Uterus (tissue), 4 donors: Measurements from ENCODE around the gene INPP5K. TPM values are rescaled to one million over a fixed set of nuclear protein-coding genes. Genes with fewer than 3 reads are reported as not detected.

Experiments used
- DNase-seq, 2 donors: peaks; one replicate each; pipeline ENCODE4 v3.0.0-alpha.2; 2019 to 2020
- H3K27ac ChIP-seq, 2 donors: fragments of 200-600 bp; sonication (generic); 1 replicate in 1 of 2; 2 replicates in 1 of 2; pipeline ENCODE4 v1.5.1; 2016 to 2018
- H3K27me3 ChIP-seq, 2 donors: fragments of 200-600 bp; sonication (generic); one replicate each; pipeline ENCODE4 v1.5.1; 2018 to 2019; ENCODE audit warnings: control low read depth in 1 of 2
- H3K36me3 ChIP-seq, 2 donors: fragments of 200-600 bp; sonication (generic); one replicate each; pipeline ENCODE4 v1.5.1; 2019; ENCODE audit warnings: control low read depth in 1 of 2
- H3K4me1 ChIP-seq, 2 donors: fragments of 200-600 bp; sonication (generic); one replicate each; pipeline ENCODE4 v1.5.1; 2018 to 2019; ENCODE audit warnings: control low read depth in 1 of 2
- H3K4me3 ChIP-seq, 2 donors: fragments of 200-600 bp; sonication (generic); 1 replicate in 1 of 2; 2 replicates in 1 of 2; pipeline ENCODE4 v1.5.1; 2018 to 2019; ENCODE audit warnings: mild to moderate bottlenecking in 1 of 2
- H3K9me3 ChIP-seq, 2 donors: fragments of 200-600 bp; sonication (generic); one replicate each; pipeline ENCODE4 v1.5.1; 2019; ENCODE audit warnings: control low read depth in 1 of 2
- POLR2A ChIP-seq, 2 donors: fragments of 450-650 bp; IDR thresholded peaks; one replicate each; pipeline ENCODE4 v1.6.1; 2016; ENCODE audit warnings: antibody characterized with exemption in 2 of 2, mild to moderate bottlenecking in 1 of 2, moderate library complexity in 1 of 2
- intact Hi-C: fragments of 100-400 bp; cut with DNase I; formaldehyde crosslinking; loops from one replicate; pipeline ENCODE4 v1.15.1; 2023; ENCODE audit warnings: low total_unique reads
- total RNA-seq, 4 donors: library from RNA; depleted of rRNA in 3 of 4; stranded (reverse); fragments of >200 nt in 3 of 4; gene quantifications; one replicate each; pipeline versions ENCODE4 v1.1.0 to v1.2.4, GENCODE V29; 2014 to 2023
- TF ChIP-seq, protein P1 (sequence below), 4 experiments: fragments of 200-600 bp in 2 of 4; fragments of 450-650 bp in 2 of 4; sonication (generic) in 2 of 4; IDR thresholded peaks; one replicate each; pipeline ENCODE4 v1.5.1; 2016 to 2019; ENCODE audit warnings: antibody characterized with exemption in 4 of 4, mild to moderate bottlenecking in 2 of 4, moderate library complexity in 1 of 4
- donor health status: DM: yes; HTN: yes; CAD: no.

The INPP5K gene
- total RNA-seq, 4 donors from 2014 or later = 14.1 to 49.3 (median 31.4) TPM

DNA sequence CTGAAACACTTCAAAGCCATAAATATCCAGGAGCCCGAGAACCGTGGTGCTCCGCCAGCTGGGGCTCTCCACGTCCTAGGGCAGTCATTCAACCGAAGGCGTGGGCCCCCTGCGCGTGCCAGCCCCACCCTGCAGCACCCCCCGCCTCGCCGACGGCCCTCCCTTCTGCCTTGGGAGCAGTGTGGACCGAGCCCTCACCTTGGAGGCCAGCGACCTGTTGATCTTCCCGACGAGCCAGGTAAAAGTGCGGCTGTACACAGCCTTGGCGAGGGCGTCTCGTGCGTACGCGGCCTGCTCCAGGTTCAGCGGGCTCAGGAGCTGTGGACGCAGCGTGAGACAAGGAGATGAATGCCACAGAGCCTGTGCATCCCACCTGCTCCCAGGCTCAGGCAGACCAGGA is 38.0 kb downstream of the INPP5K start:
- peaks cover 0 to 7% of the 10 kb centered on the region in 2 donors for H3K4me1 ChIP-seq
- H3K9me3 ChIP-seq = no peaks in the 10 kb centered on the region
- no peak for DNase-seq
- H3K27ac ChIP-seq = no peak overlapping the region
- intact Hi-C loops = no loop called here
- H3K4me3 ChIP-seq = no peak overlapping the region
- H3K27me3 ChIP-seq = no peaks in the 10 kb centered on the region
- TF ChIP-seq, protein P1, sequence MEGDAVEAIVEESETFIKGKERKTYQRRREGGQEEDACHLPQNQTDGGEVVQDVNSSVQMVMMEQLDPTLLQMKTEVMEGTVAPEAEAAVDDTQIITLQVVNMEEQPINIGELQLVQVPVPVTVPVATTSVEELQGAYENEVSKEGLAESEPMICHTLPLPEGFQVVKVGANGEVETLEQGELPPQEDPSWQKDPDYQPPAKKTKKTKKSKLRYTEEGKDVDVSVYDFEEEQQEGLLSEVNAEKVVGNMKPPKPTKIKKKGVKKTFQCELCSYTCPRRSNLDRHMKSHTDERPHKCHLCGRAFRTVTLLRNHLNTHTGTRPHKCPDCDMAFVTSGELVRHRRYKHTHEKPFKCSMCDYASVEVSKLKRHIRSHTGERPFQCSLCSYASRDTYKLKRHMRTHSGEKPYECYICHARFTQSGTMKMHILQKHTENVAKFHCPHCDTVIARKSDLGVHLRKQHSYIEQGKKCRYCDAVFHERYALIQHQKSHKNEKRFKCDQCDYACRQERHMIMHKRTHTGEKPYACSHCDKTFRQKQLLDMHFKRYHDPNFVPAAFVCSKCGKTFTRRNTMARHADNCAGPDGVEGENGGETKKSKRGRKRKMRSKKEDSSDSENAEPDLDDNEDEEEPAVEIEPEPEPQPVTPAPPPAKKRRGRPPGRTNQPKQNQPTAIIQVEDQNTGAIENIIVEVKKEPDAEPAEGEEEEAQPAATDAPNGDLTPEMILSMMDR (IDR thresholded peaks at IDR 0.05) = no peak
- no peak for TF ChIP-seq POLR2A (IDR thresholded peaks at IDR 0.05)
- H3K36me3 ChIP-seq = no peaks in the 10 kb centered on the region

DNA sequence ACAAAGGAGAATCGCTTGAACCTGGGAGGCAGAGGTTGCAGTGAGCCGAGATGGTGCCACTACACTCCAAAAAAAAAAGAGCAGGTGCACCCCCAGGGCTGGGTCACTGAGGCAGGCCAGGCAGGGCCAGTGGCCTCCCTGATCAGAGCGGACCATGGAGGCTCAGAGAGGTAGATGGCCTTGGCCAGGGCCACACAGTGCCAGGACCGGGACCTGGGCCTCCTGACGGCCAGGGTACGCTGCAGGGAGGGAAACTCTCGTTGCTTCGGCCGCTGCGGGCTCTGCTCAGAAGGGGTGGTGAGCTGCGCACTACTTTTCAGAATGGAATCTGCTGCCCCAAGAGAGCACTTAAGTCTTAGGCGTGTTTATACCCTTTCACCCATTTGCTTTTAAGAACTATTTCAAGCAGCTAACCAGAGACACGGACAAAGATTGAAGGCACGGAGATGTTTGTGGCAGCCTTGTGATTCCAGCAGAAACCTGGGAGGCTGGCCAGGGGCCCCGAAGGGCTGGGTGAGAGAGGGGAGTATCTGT is 41.0 kb downstream of the INPP5K start:
- peak overlapping the region in 1 of 2 donors; percentile 33 for H3K27ac ChIP-seq
- H3K4me3 ChIP-seq = no peak overlapping the region
- TF ChIP-seq, protein P1 (IDR thresholded peaks at IDR 0.05) = no peak
- no peak for TF ChIP-seq POLR2A (IDR thresholded peaks at IDR 0.05)
- intact Hi-C loops = no loop called here
- H3K4me1 ChIP-seq = no peaks in the 10 kb centered on the region
- no peak for DNase-seq
- H3K36me3 ChIP-seq = no peaks in the 10 kb centered on the region
- H3K27me3 ChIP-seq = no peaks in the 10 kb centered on the region
- H3K9me3 ChIP-seq = no peaks in the 10 kb centered on the region

DNA sequence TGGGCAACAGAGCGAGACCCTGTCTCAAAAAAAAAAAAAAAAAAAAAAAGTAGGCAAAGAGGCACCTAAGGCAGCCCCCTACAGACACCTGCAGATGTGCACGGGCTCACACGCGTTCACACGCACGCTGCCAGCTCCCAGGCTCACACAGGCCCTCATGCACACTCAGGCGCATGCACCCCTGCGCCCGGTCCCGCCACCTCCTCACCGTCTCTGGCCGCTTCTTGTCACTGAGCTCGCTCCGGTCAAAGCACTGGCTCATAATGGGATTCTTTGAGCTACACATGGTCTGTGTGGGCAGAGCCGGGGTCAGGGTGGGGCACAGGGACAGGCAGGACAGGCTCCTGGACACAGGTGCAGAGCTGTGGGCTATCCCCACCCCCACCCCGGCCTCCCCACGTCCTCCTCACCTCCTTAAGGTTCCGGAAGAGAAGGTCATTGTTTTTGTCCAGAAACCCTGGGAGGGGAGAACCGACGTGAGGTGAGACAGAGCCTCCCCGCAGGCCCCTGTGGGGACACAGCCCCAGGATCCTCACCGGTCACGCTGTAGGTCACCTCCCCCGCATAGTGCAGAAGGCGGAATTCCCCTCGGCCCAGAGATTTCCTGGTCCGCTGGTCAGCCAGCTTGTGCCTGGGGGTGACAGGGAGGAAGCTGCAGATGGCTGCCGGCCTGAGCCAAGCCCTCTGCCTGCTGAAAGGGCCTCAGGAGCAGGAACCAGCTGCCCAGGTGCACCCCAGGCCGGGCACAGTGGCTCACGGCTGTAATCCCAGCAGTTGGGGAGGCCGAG is 41.8 kb downstream of the INPP5K start:
- H3K4me1 ChIP-seq = no peaks in the 10 kb centered on the region
- TF ChIP-seq, protein P1 (IDR thresholded peaks at IDR 0.05) = no peak
- no peak for TF ChIP-seq POLR2A (IDR thresholded peaks at IDR 0.05)
- no peak for DNase-seq
- intact Hi-C loops = no loop called here
- no peaks in the 10 kb centered on the region for H3K27me3 ChIP-seq
- no peak overlapping the region for H3K4me3 ChIP-seq
- H3K9me3 ChIP-seq = no peaks in the 10 kb centered on the region
- peak overlapping the region in 1 of 2 donors; percentile 33 for H3K27ac ChIP-seq
- no peaks in the 10 kb centered on the region for H3K36me3 ChIP-seq

DNA sequence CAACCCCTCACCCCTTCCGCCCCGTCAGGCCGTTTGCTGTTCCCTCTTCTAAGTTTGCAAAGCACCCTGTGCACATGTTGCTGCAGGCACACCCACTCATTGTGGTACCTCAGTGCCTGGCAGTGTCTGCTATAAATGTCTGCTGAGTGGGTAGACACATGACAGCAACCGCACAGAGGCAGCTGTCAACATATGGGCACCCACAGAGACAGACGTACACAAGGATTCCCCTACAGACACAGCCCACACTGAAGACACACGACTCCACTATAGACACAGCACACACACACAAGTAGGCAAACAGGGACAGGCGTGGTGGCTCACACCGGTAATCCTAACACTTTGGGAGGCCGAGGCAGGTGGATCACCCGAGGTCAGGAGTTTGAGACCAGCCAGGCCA is 42.6 kb downstream of the INPP5K start:
- intact Hi-C loops = no loop called here
- no peak for DNase-seq
- TF ChIP-seq, protein P1 (IDR thresholded peaks at IDR 0.05) = no peak
- TF ChIP-seq POLR2A (IDR thresholded peaks at IDR 0.05) = no peak
- Histone ChIP-seq H3K4me1 (no peaks in the 10 kb centered on the region), H3K9me3 (no peaks in the 10 kb centered on the region), H3K27ac (no peak overlapping the region), H3K36me3 (no peaks in the 10 kb centered on the region), H3K4me3 (no peak overlapping the region), H3K27me3 (no peaks in the 10 kb centered on the region)

DNA sequence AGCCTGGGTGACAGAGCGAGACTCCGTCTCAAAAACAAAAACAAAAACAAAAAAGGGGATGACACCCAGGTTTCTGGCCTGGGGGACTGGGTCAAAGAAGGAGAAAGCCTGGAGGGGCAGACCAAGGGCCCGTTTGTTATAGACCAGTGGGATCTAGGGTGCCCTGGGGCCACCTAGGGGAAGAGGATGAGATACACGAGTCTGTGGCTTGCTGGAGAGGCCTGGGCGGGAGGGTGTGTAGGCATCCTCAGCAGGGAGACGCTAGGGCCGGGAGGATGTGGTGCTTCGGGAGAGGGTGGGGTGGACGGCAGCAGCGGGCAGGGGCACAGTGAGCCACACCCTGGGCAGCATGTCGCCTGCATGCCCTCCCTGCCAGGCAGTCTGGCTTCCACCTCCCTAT is 43.2 kb downstream of the INPP5K start:
- Histone ChIP-seq H3K27ac (no peak overlapping the region), H3K4me3 (no peak overlapping the region), H3K4me1 (no peaks in the 10 kb centered on the region), H3K36me3 (no peaks in the 10 kb centered on the region), H3K9me3 (no peaks in the 10 kb centered on the region), H3K27me3 (no peaks in the 10 kb centered on the region)
- TF ChIP-seq, protein P1 (IDR thresholded peaks at IDR 0.05) = no peak
- TF ChIP-seq POLR2A (IDR thresholded peaks at IDR 0.05) = no peak
- intact Hi-C loops = no loop called here
- no peak for DNase-seq
